ENCODE results near the gene MPC1.
"Not testable (repeated sequence)": the region's sequence is repeated elsewhere in the genome, so short reads cannot be mapped to it uniquely, and the experiment has no call there.

Gene MPC1

GRCh38 chr6:166397849-166398248 lies 15.1 kb upstream of the MPC1 start:
- peaks cover 4% of the 10 kb centered on the region for H3K4me1 Mint-ChIP-seq (ENCODE audit: low read depth)
- H3K4me3 Mint-ChIP-seq, result no peak overlapping the region
- no peaks in the 10 kb centered on the region for H3K9me3 Mint-ChIP-seq
- DNase-seq (ENCODE audit: low spot score), result no peak
- no peaks in the 10 kb centered on the region for H3K36me3 Mint-ChIP-seq (ENCODE audit: low read depth)
- peaks cover 17% of the 10 kb centered on the region for H3K27me3 Mint-ChIP-seq (ENCODE audit: low read depth)
- H3K27ac Mint-ChIP-seq, result no peak overlapping the region

GRCh38 chr6:166395778-166396177 lies 13.0 kb upstream of the MPC1 start:
- no peaks in the 10 kb centered on the region for H3K36me3 Mint-ChIP-seq (ENCODE audit: low read depth)

GRCh38 chr6:166395351-166395750 lies 12.6 kb upstream of the MPC1 start:
- peaks cover 2% of the 10 kb centered on the region for H3K4me1 Mint-ChIP-seq (ENCODE audit: low read depth)
- H3K36me3 Mint-ChIP-seq (ENCODE audit: low read depth), result no peaks in the 10 kb centered on the region
- no peak overlapping the region for H3K4me3 Mint-ChIP-seq
- no peak for DNase-seq (ENCODE audit: low spot score)
- no peak overlapping the region for H3K27ac Mint-ChIP-seq
- peaks cover 30% of the 10 kb centered on the region for H3K27me3 Mint-ChIP-seq (ENCODE audit: low read depth)
- H3K9me3 Mint-ChIP-seq, result no peaks in the 10 kb centered on the region

More at GRCh38 chr6:166395778-166396177, 13.0 kb upstream of the MPC1 start:
- Mint-ChIP-seq H3K27me3 (ENCODE audit: low read depth) (peaks cover 26% of the 10 kb centered on the region), H3K4me1 (ENCODE audit: low read depth) (peaks cover 2% of the 10 kb centered on the region), H3K9me3 (no peaks in the 10 kb centered on the region), H3K4me3 (no peak overlapping the region), H3K27ac (no peak overlapping the region)
- no peak for DNase-seq (ENCODE audit: low spot score)

GRCh38 chr6:166394036-166394892 lies 11.5 kb upstream of the MPC1 start:
- H3K27me3 Mint-ChIP-seq (ENCODE audit: low read depth), result peaks cover 28% of the 10 kb centered on the region
- H3K4me3 Mint-ChIP-seq, result no peak overlapping the region
- no peak for DNase-seq (ENCODE audit: low spot score)
- H3K4me1 Mint-ChIP-seq (ENCODE audit: low read depth), result peaks cover 2% of the 10 kb centered on the region
- H3K36me3 Mint-ChIP-seq (ENCODE audit: low read depth), result no peaks in the 10 kb centered on the region
- H3K27ac Mint-ChIP-seq, result no peak overlapping the region
- H3K9me3 Mint-ChIP-seq, result no peaks in the 10 kb centered on the region

GRCh38 chr6:166393535-166393823 lies 10.7 kb upstream of the MPC1 start:
- H3K27me3 Mint-ChIP-seq (ENCODE audit: low read depth), result peaks cover 25% of the 10 kb centered on the region
- no peaks in the 10 kb centered on the region for H3K36me3 Mint-ChIP-seq (ENCODE audit: low read depth)
- H3K9me3 Mint-ChIP-seq, result no peaks in the 10 kb centered on the region
- no peak overlapping the region for H3K27ac Mint-ChIP-seq
- peaks cover 2% of the 10 kb centered on the region for H3K4me1 Mint-ChIP-seq (ENCODE audit: low read depth)
- DNase-seq (ENCODE audit: low spot score), result no peak
- no peak overlapping the region for H3K4me3 Mint-ChIP-seq

- not testable (repeated sequence) for H3K4me3 Mint-ChIP-seq; H3K4me1 Mint-ChIP-seq (ENCODE audit: low read depth)
Measured at GRCh38 chr6:166392755-166393534, 10.2 kb upstream of the MPC1 start.

GRCh38 chr6:166389119-166389518 lies 6.4 kb upstream of the MPC1 start:
- H3K36me3 Mint-ChIP-seq (ENCODE audit: low read depth), result no peaks in the 10 kb centered on the region
- no peak overlapping the region for H3K27ac Mint-ChIP-seq

More at GRCh38 chr6:166392755-166393534, 10.2 kb upstream of the MPC1 start:
- H3K27me3 Mint-ChIP-seq (ENCODE audit: low read depth), result peaks cover 25% of the 10 kb centered on the region
- not testable (repeated sequence) for H3K9me3 Mint-ChIP-seq; DNase-seq (ENCODE audit: low spot score); H3K36me3 Mint-ChIP-seq (ENCODE audit: low read depth); H3K27ac Mint-ChIP-seq

GRCh38 chr6:166388290-166389004 lies 5.7 kb upstream of the MPC1 start:
- no peak for DNase-seq (ENCODE audit: low spot score)
- Mint-ChIP-seq H3K27me3 (ENCODE audit: low read depth) (peaks cover 19% of the 10 kb centered on the region), H3K27ac (no peak overlapping the region), H3K4me3 (no peak overlapping the region), H3K9me3 (no peaks in the 10 kb centered on the region), H3K4me1 (ENCODE audit: low read depth) (peaks cover 6% of the 10 kb centered on the region), H3K36me3 (ENCODE audit: low read depth) (no peaks in the 10 kb centered on the region)

More at GRCh38 chr6:166389119-166389518, 6.4 kb upstream of the MPC1 start:
- Mint-ChIP-seq H3K27me3 (ENCODE audit: low read depth) (peaks cover 21% of the 10 kb centered on the region), H3K4me1 (ENCODE audit: low read depth) (peaks cover 2% of the 10 kb centered on the region), H3K4me3 (no peak overlapping the region), H3K9me3 (no peaks in the 10 kb centered on the region)
- no peak for DNase-seq (ENCODE audit: low spot score)

- no peak overlapping the region for H3K27ac Mint-ChIP-seq
- peaks cover 6% of the 10 kb centered on the region for H3K4me1 Mint-ChIP-seq (ENCODE audit: low read depth)
- peaks cover 18% of the 10 kb centered on the region for H3K27me3 Mint-ChIP-seq (ENCODE audit: low read depth)
- H3K36me3 Mint-ChIP-seq (ENCODE audit: low read depth), result no peaks in the 10 kb centered on the region
- no peak overlapping the region for H3K4me3 Mint-ChIP-seq
- no peaks in the 10 kb centered on the region for H3K9me3 Mint-ChIP-seq
- DNase-seq (ENCODE audit: low spot score), result no peak
Measured at GRCh38 chr6:166387642-166388289, 5.0 kb upstream of the MPC1 start.

GRCh38 chr6:166387098-166387497 lies 4.4 kb upstream of the MPC1 start:
- not testable (repeated sequence) for H3K27ac Mint-ChIP-seq; H3K9me3 Mint-ChIP-seq; H3K36me3 Mint-ChIP-seq (ENCODE audit: low read depth); H3K4me1 Mint-ChIP-seq (ENCODE audit: low read depth); H3K4me3 Mint-ChIP-seq; DNase-seq (ENCODE audit: low spot score)
- peaks cover 12% of the 10 kb centered on the region for H3K27me3 Mint-ChIP-seq (ENCODE audit: low read depth)

- DNase-seq (ENCODE audit: low spot score), result no peak
- Mint-ChIP-seq H3K27ac (no peak overlapping the region), H3K9me3 (no peaks in the 10 kb centered on the region), H3K4me3 (no peak overlapping the region), H3K4me1 (ENCODE audit: low read depth) (peaks cover 10% of the 10 kb centered on the region), H3K27me3 (ENCODE audit: low read depth) (peaks cover 12% of the 10 kb centered on the region), H3K36me3 (ENCODE audit: low read depth) (no peaks in the 10 kb centered on the region)
Measured at GRCh38 chr6:166386111-166386510, 3.4 kb upstream of the MPC1 start.

- H3K4me3 Mint-ChIP-seq, result peak overlapping the region; percentile 85
- H3K9me3 Mint-ChIP-seq; H3K36me3 Mint-ChIP-seq (ENCODE audit: low read depth); H3K27me3 Mint-ChIP-seq (ENCODE audit: low read depth): not testable (repeated sequence)
- peak; percentile 28 for DNase-seq (ENCODE audit: low spot score)
- H3K4me1 Mint-ChIP-seq (ENCODE audit: low read depth), result peaks cover 11% of the 10 kb centered on the region
- peak overlapping the region; percentile 77 for H3K27ac Mint-ChIP-seq
Measured at GRCh38 chr6:166383802-166384363, 1.1 kb upstream of the MPC1 start.

GRCh38 chr6:166382500-166382932 lies 224 bp downstream of the MPC1 start:
- no peak for DNase-seq (ENCODE audit: low spot score)
- H3K9me3 Mint-ChIP-seq, result no peaks in the 10 kb centered on the region
- peak overlapping the region; percentile 82 for H3K27ac Mint-ChIP-seq
- peak overlapping the region; percentile 90 for H3K4me3 Mint-ChIP-seq
- H3K4me1 Mint-ChIP-seq (ENCODE audit: low read depth), result peaks cover 11% of the 10 kb centered on the region
- peaks cover 1% of the 10 kb centered on the region for H3K27me3 Mint-ChIP-seq (ENCODE audit: low read depth)
- no peaks in the 10 kb centered on the region for H3K36me3 Mint-ChIP-seq (ENCODE audit: low read depth)
